Inferior parietal cortex (tissue), 1 donor: Measurements from ENCODE around the gene ACAP1.

Experiments used
- DNase-seq: peaks from one replicate; pipeline ENCODE4 v3.0.0-alpha.2; 2016; ENCODE audit errors: extremely low spot score

ACAP1 gene

GRCh38 chr17:7309628-7310027 lies 26.7 kb upstream of the ACAP1 start:
- no peak for DNase-seq

GRCh38 chr17:7311110-7311705 lies 25.1 kb upstream of the ACAP1 start:
- DNase-seq: no peak

GRCh38 chr17:7312432-7313087 lies 23.8 kb upstream of the ACAP1 start:
- no peak for DNase-seq

- DNase-seq: no peak
These were observed 23.0 kb upstream of the ACAP1 start for GRCh38 chr17:7313088-7313889.

GRCh38 chr17:7313890-7314718 lies 22.2 kb upstream of the ACAP1 start:
- no peak for DNase-seq

GRCh38 chr17:7314719-7315569 lies 21.4 kb upstream of the ACAP1 start, which contains the start of gene GPS2:
Gene GPS2, minus strand, starts transcription at chr17:7315360. Its CDS starts 308 bp downstream, at chr17:7315052.
- peak; percentile 90 for DNase-seq

GRCh38 chr17:7315570-7316235 lies 20.6 kb upstream of the ACAP1 start:
- no peak for DNase-seq

- no peak for DNase-seq
These were observed 19.0 kb upstream of the ACAP1 start for GRCh38 chr17:7317161-7317803.

- no peak for DNase-seq
These were observed 18.0 kb upstream of the ACAP1 start for GRCh38 chr17:7318121-7318860.

- no peak for DNase-seq
These were observed 14.9 kb upstream of the ACAP1 start for GRCh38 chr17:7321466-7321865.

- no peak for DNase-seq
These were observed 13.7 kb upstream of the ACAP1 start for GRCh38 chr17:7322520-7323194.

- no peak for DNase-seq
These were observed 12.4 kb upstream of the ACAP1 start for GRCh38 chr17:7323731-7324437.

- DNase-seq: no peak
These were observed 11.9 kb upstream of the ACAP1 start for GRCh38 chr17:7324438-7324779.

- DNase-seq: no peak
These were observed 11.2 kb upstream of the ACAP1 start for GRCh38 chr17:7325031-7325528.

GRCh38 chr17:7326186-7326585 lies 10.1 kb upstream of the ACAP1 start:
- DNase-seq: no peak

GRCh38 chr17:7327056-7327455 lies 9.3 kb upstream of the ACAP1 start:
- DNase-seq: no peak

GRCh38 chr17:7327501-7327900 lies 8.8 kb upstream of the ACAP1 start:
- DNase-seq: no peak

GRCh38 chr17:7328009-7328408 lies 8.3 kb upstream of the ACAP1 start:
- DNase-seq: no peak
